Measurements from ENCODE around the gene FUBP3.
A peak's percentile ranks its signal among the peaks of the same experiment; 100 is the strongest.
"Not testable (repeated sequence)": the region's sequence is repeated elsewhere in the genome, so short reads cannot be mapped to it uniquely, and the experiment has no call there.

FUBP3 gene

GRCh38 chr9:130677252-130677651 is 97.9 kb downstream of the FUBP3 start:
- Histone ChIP-seq H3K4me1 (ENCODE audit: control insufficient read depth, insufficient read depth, low read length) (peaks cover 5% of the 10 kb centered on the region), H3K4me3 (ENCODE audit: low read length) (no peak overlapping the region), H3K27ac (ENCODE audit: low read depth, low read length) (no peak overlapping the region), H3K9ac (ENCODE audit: low read length) (no peak overlapping the region), H3K36me3 (ENCODE audit: control insufficient read depth, insufficient read depth, low read length) (no peaks in the 10 kb centered on the region), H3K27me3 (ENCODE audit: control insufficient read depth, insufficient read depth, low read length) (peaks cover 3% of the 10 kb centered on the region)

DNA sequence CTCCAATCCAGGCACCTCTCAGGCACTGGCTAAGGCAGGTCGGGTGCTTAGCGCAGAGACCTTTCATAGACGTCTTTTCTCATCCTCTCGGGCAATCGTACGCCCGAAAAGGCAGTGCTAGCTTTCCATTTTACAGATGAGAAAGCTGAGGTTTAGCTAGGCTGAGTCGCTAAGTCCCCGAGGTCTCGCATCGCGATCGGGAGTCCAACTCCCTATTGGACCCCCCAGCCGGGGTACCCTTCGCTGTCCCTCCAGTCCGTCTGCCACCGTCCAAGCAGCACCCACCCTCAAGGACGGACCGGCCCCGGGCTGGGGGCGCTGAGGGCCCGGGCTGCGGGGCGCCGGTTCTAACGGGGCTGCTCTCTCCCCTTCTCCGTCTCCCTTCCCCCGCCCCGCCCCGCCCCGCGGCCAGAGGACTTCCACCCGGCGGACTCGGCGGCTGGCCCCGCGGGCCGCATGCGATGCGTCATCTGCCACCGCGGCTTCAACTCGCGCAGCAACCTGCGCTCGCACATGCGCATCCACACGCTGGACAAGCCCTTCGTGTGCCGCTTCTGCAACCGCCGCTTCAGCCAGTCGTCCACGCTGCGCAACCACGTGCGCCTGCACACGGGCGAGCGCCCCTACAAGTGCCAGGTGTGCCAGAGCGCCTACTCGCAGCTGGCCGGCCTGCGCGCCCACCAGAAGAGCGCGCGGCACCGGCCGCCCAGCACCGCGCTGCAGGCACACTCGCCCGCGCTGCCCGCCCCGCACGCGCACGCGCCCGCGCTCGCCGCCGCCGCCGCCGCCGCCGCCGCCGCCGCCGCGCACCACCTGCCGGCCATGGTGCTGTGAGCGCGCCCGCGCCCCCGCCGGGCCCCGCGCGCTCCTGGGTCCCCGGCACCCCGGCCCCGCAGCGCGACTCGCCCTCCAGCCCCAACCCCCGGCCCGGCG is 101.7 kb downstream of the FUBP3 start:
- Histone ChIP-seq H3K27me3 (ENCODE audit: control insufficient read depth, insufficient read depth, low read length) (peaks cover 3% of the 10 kb centered on the region), H3K4me3 (ENCODE audit: low read length) (peak overlapping the region; percentile 73), H3K4me1 (ENCODE audit: control insufficient read depth, insufficient read depth, low read length) (peaks cover 7% of the 10 kb centered on the region), H3K36me3 (ENCODE audit: control insufficient read depth, insufficient read depth, low read length) (no peaks in the 10 kb centered on the region), H3K27ac (ENCODE audit: low read depth, low read length) (no peak overlapping the region), H3K9ac (ENCODE audit: low read length) (no peak overlapping the region)

DNA sequence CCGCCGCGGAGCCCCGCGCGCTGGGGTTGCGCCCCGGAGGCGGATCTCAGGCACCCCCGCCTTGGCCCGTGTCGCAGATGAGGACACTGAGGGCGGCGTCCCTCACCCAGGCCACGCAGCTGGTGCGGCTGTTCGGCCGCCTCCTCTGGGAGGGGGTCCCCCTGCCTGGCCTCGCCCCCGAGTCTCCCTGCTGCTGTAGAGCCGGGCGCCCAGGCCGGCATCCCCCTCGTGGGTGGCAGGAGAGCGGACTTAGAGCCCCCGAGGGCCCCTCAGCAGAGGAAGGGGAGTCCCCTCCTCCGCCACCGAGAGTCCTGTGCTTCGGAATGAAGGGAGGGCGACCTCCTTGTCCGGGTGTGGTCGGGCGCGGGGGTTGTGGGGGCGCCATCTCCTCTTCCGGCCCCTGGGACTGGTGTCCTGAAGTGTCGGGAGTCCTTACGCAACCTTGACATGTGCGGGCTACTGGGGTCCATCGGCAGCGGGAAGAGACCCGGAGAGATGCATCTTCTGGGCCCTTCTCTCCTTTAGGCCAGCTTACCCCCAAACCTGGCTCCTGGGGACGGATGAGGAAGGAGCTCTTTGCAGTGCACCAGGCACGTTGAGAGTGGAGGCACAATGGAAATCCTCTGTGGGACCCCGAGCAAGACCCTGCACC is 102.5 kb downstream of the FUBP3 start:
- Histone ChIP-seq H3K27ac (ENCODE audit: low read depth, low read length) (no peak overlapping the region), H3K36me3 (ENCODE audit: control insufficient read depth, insufficient read depth, low read length) (no peaks in the 10 kb centered on the region), H3K4me3 (ENCODE audit: low read length) (peak overlapping the region; percentile 56), H3K4me1 (ENCODE audit: control insufficient read depth, insufficient read depth, low read length) (peaks cover 7% of the 10 kb centered on the region), H3K9ac (ENCODE audit: low read length) (no peak overlapping the region), H3K27me3 (ENCODE audit: control insufficient read depth, insufficient read depth, low read length) (peaks cover 3% of the 10 kb centered on the region)

- H3K4me1 ChIP-seq (ENCODE audit: control insufficient read depth, insufficient read depth, low read length): peaks cover 7% of the 10 kb centered on the region
- no peaks in the 10 kb centered on the region for H3K36me3 ChIP-seq (ENCODE audit: control insufficient read depth, insufficient read depth, low read length)
- H3K27me3 ChIP-seq (ENCODE audit: control insufficient read depth, insufficient read depth, low read length): peaks cover 3% of the 10 kb centered on the region
- H3K27ac ChIP-seq (ENCODE audit: low read depth, low read length): no peak overlapping the region
- H3K9ac ChIP-seq (ENCODE audit: low read length): no peak overlapping the region
- peak overlapping the region; percentile 56 for H3K4me3 ChIP-seq (ENCODE audit: low read length)
Measured at GRCh38 chr9:130682421-130683121, 103.2 kb downstream of the FUBP3 start.

- Histone ChIP-seq H3K27ac (ENCODE audit: low read depth, low read length) (no peak overlapping the region), H3K4me3 (ENCODE audit: low read length) (no peak overlapping the region), H3K27me3 (ENCODE audit: control insufficient read depth, insufficient read depth, low read length) (no peaks in the 10 kb centered on the region), H3K4me1 (ENCODE audit: control insufficient read depth, insufficient read depth, low read length) (peaks cover 7% of the 10 kb centered on the region), H3K36me3 (ENCODE audit: control insufficient read depth, insufficient read depth, low read length) (no peaks in the 10 kb centered on the region), H3K9ac (ENCODE audit: low read length) (no peak overlapping the region)
Measured at GRCh38 chr9:130685104-130685503, 105.7 kb downstream of the FUBP3 start.

GRCh38 chr9:130685945-130686344 is 106.6 kb downstream of the FUBP3 start:
- not testable (repeated sequence) for H3K4me3 ChIP-seq (ENCODE audit: low read length); H3K27me3 ChIP-seq (ENCODE audit: control insufficient read depth, insufficient read depth, low read length); H3K36me3 ChIP-seq (ENCODE audit: control insufficient read depth, insufficient read depth, low read length)

DNA sequence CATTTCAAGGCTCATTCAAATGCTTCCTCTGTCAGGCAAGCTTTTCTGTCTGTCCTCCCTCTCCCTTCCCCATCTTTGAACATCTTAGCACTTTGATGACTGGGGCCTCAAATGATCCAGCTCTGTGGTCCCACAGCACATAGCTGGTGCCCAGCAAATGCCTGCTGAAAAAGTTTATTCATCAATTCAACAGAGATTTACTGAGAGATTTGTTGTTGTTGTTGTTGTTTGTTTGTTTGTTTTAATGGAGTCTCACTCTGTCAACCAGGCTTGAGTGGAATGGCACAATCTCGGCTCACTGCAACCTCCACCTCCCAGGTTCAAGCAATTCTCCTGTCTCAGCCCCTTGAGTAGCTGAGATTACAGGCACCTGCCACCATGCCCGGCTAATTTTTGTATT is 108.2 kb downstream of the FUBP3 start:
- Histone ChIP-seq H3K4me3 (ENCODE audit: low read length) (no peak overlapping the region), H3K27ac (ENCODE audit: low read depth, low read length) (no peak overlapping the region), H3K27me3 (ENCODE audit: control insufficient read depth, insufficient read depth, low read length) (no peaks in the 10 kb centered on the region), H3K36me3 (ENCODE audit: control insufficient read depth, insufficient read depth, low read length) (no peaks in the 10 kb centered on the region), H3K4me1 (ENCODE audit: control insufficient read depth, insufficient read depth, low read length) (no peaks in the 10 kb centered on the region), H3K9ac (ENCODE audit: low read length) (no peak overlapping the region)

More at GRCh38 chr9:130685945-130686344, 106.6 kb downstream of the FUBP3 start:
- not testable (repeated sequence) for H3K9ac ChIP-seq (ENCODE audit: low read length); H3K4me1 ChIP-seq (ENCODE audit: control insufficient read depth, insufficient read depth, low read length); H3K27ac ChIP-seq (ENCODE audit: low read depth, low read length)

All from rectal smooth muscle tissue (tissue), 1 donor.